Stimulated activated CD4-positive, alpha-beta T cell treated with anti-CD3 and anti-CD28 coated beads, Interleukin-1b, Interleukin-23, amount 100 ng/mL, for 4 hours (primary cell): Measurements from ENCODE around the gene RPTOR.

ENCODE experiments used
- DNase-seq, 2 donors: peaks; one replicate each; pipeline ENCODE4 v3.0.0-alpha.2; 2020; ENCODE audit warnings: low read depth in 2 of 2

RPTOR gene

GRCh38 chr17:80831491-80831890 is 286.9 kb downstream of the RPTOR start:
- no peak for DNase-seq

GRCh38 chr17:80832266-80832676 is 287.6 kb downstream of the RPTOR start:
- no peak for DNase-seq

DNA sequence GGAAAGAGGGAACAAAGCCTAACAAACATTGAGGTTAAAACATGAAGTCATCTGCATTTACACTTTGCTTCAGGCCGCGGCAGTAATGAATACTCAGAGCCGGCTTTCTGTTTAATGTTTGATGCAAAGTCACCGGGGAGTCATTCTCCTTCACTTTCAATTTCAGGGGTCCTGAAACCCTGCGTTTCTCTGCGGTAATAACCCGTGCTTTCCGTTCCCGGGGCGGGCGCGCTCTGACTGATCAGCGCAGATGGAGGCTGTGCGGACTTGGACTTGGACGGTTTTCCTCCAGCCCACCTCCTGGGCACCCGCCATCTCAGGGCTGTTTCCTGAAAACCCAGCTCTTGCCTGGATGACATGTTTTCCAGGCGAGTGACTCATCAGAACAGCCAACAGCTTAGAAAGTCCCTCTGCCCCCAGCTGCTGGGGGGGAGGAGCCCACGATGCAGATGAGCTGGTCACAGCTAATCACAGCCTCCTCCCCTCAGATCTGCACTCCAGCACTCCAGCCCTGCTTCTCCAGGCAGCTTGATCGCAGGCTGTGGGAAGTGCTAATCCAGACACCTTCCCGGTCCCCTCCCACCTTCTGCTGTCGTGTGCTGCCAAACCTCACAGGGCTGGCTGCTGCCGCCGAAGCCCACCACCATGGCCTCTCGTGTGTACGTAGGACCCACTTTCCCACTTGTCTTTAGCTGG is 288.4 kb downstream of the RPTOR start:
- DNase-seq: peak; percentile 64 to 72

- DNase-seq: no peak
These were observed 289.6 kb downstream of the RPTOR start for GRCh38 chr17:80833952-80834892.

DNA sequence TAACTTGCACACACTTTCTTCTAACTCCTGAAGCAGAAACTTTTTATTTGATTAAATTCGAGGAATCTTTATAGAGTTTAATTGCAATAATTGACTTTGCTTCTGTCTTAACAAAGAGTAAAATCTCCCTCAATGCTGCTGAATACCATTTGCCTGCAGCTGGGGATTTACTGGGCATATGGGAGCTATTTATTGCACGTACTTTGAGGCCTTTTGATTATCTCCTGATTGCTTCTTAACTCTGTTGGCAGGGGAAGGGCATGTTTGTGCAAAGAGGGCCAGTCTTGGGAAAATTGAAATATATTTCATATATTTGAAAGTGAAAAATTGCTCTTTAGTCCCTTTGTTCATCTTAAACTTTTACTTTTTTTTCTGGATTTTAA is 290.2 kb downstream of the RPTOR start:
- DNase-seq: no peak

DNA sequence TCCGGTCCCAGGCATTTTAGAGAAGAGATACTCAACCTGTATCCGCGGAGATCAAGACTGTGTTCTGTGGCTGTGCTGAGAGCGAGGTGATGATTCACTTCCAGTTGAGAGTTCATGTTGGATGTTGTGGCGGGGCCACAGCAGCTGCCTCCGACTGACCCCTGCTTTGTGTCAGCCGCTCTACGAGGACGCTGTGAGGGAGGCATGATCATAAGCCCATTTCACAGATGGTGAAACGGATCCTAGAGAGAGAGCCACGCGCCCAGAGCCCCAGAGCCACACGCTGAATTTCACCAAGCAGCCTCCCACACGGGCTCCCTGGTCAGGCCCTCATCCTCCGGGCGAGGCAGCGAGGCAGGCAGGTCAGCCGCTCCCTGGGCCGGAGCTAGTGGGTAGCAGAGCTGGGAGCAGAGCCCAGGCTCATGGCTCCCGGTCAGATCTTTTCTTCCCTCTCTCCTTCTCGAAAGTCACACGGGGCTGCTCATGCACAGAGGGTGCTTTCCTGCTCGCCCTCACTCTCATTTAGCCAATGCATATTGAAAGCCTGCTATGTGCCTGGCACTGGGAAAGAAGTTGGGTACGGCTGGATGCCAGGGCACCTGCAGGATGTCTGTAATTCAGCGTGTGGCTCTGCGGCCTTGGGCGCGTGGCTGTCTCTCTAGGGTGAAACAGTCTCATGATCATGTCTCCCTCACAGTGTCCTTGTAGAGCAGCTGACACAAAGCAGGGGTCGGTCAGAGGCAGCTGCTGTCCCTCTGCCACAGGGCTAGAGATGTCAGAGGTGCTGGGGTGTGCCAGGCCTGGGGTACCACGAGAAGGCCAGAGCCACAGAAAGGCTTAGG is 291.4 kb downstream of the RPTOR start:
- DNase-seq: no peak

GRCh38 chr17:80836658-80836965 is 292.0 kb downstream of the RPTOR start:
- DNase-seq: no peak

DNA sequence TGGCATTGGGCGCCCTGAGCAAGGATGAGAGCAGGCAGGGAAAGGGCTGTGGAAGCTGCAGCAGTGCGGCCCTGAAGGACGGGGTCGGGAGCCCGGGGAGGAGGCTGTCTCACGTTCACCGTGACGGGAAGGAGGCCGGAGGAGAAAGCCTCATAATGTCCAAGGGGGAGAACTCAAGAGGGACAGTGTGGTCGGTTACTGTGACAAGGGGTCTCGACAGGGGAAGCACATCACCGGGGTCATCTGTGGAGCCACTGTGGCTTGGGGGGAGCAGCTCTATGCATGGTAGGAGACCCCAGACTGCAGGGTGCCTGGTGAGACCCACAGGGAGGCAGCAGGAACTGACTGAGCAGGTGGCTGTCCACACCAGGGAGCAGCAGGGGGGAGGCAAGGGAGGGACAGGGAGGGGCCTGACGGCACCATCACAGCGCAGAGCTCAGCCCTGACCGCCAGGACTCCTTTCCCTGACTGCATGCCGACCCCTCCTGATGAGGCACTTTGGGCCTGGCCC is 292.4 kb downstream of the RPTOR start:
- no peak for DNase-seq

DNA sequence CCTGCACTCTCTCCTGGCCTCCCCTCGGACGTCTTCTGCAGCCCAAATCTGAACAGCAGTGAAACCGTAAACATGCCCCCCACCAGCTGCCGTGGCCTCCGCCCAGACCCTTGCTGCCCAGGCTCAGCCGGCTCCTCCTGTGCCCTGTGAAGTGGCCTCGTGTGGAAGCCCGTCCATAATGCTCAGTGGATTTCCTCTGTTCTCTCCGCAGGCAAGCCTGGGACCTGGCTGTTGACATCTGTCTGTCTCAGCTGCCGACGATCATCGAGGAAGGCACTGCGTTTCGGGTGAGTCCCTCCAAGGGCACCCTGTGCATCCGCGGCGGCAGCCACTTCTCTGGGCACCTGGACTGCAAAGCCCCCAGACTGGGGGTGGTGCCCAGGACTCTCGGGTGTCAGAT is 293.1 kb downstream of the RPTOR start:
- DNase-seq: no peak

GRCh38 chr17:80838311-80839025 is 293.8 kb downstream of the RPTOR start:
- no peak for DNase-seq

DNA sequence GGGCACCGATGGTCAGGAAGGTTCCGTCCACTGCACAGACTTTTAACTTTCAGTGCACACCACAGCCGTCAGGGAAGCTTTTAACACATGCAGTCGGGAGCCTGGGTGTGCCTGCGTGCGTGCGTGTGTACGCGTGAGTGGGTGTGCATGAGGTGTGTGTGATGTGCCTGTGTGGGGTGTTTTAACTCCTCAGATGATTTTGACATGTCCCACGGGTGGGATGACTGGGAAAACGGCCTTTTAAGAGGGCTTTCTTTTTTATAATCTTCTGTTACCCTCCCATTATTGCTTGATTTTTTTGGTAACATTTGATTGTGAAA is 294.3 kb downstream of the RPTOR start:
- no peak for DNase-seq

DNA sequence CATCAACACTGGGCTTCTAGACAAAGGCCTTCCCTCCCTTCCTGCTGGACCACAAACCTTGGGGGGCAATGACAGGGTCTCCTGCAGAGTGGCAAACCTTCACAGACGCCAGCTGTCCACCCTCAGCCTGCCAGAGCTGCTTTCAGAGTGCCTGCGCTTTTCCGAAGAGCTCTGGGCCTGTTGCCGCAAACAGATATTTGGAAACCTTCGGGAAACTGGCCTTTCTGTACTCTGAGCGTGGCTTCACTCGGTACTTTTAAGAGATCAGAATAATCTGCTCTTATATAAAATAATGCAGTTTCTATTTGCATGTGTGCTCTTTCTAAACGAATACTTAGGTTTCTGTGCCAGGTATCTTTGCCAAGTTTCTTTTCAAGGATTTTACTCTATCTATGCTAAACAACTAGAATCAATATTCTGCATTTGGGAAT is 294.9 kb downstream of the RPTOR start:
- no peak for DNase-seq

DNA sequence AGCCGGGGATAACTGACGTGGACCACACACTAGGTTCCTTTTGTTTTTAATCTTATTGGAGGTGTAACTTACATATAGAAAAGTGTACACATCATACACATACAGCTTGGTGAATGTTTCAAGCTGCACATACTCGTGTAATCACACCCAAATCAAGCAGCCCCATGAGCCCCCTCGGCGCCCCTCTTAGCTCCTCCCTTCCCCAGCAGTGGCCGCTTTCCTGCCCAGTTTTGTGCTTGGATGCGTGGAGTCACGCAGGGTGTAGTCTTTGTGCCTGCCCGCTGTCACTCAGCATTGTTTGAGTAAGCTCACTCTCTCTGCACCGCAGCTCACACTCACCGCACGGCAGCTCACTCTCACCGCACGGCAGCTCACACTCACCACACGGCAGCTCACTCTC is 295.3 kb downstream of the RPTOR start:
- no peak for DNase-seq

DNA sequence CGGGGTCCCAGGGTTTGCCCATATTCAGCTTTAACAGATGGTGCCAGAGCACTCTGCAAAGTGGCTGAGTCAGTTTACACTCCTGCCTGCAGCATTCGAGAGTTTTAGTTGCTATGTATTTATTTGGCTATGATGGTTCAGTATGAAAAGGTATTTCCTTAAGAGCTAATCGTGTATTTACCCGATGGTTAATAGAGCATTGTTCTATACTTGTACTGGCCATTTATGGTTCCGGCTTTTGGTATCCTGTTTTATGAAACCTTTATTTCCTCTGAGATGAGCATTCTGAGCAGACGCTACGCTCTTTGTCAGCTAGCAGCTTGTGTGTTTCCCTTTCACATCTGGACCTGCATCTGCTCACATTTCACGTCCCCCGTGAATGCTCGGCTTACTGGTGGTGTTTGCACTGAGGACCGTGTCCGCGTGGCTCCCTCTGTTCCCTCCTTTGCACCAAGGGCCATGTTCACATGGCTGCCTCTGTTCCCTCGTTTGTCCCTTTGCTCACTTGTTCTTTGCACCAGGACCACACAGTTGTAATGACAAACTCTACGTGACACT is 297.9 kb downstream of the RPTOR start:
- no peak for DNase-seq

DNA sequence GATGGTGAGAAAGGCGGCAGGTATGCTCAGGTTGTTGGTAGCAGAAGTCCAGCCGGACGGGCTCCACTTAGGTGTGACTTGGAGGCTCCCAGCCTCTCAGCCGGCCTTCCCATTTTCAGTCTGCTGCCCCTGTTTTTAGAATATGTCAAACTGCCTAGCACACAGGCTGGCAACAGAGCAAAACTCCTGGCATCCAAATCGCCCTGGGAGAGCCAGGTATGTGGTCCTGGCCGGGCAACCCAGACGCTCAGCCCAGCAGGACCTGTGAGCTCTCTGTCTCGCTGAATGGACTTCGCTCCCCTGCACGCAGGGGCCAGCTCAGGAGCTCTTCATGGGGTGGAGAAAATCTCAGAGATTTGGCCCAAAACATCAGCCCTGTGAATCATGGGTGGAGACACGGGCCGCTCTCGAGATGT is 299.1 kb downstream of the RPTOR start:
- DNase-seq: no peak

- no peak for DNase-seq
These were observed 299.9 kb downstream of the RPTOR start for GRCh38 chr17:80844418-80844990.

GRCh38 chr17:80845069-80845862 is 300.6 kb downstream of the RPTOR start:
- DNase-seq: no peak

GRCh38 chr17:80845863-80846671 is 301.4 kb downstream of the RPTOR start:
- DNase-seq: no peak

DNA sequence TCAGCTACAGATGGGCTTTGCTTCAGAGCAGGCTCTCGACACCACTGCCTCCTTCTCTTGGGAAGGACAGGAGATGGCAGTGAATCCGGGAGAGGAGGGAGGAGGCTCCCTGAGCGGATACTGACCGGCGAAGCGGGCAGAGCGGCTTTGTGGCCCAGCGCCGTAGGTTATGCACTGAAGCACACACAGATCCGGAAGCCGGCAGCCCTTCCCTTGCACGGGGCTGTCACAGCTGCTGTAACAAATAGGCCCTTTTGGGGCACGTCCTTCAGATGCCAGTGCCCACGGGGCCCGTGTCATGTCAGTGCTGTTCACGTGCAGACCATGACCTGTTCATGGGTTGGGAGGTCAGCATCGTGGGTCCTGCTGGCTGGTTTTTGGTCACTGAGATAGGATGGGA is 302.3 kb downstream of the RPTOR start:
- no peak for DNase-seq
